H1 (cell line): Measurements from ENCODE around the gene TRIM41.

Experiments
- CBX8 ChIP-seq: fragments of 300-800, 300-1000 bp; sonication (generic); IDR thresholded peaks from 2 replicates; pipeline ENCODE4 v1.7.1; 2016; ENCODE audit warnings: low read depth, low read length, borderline replicate concordance
- CHD2 ChIP-seq: IDR thresholded peaks from 2 replicates; pipeline ENCODE4 v1.6.1; 2012; ENCODE audit warnings: low read length, improper control_type of control experiment
- CTCF ChIP-seq, 3 experiments: IDR thresholded peaks; 1 replicate in 2 of 3; 2 replicates in 1 of 3; pipeline versions ENCODE4 v1.5.1 to v1.6.1; 2011; ENCODE audit warnings: low read length in 3 of 3, mild to moderate bottlenecking in 3 of 3, inconsistent platforms in 2 of 3, low read depth in 1 of 3, moderate library complexity in 1 of 3; ENCODE audit not compliant: insufficient read depth in 1 of 3; ENCODE audit errors: control extremely low read depth in 1 of 3

DNA sequence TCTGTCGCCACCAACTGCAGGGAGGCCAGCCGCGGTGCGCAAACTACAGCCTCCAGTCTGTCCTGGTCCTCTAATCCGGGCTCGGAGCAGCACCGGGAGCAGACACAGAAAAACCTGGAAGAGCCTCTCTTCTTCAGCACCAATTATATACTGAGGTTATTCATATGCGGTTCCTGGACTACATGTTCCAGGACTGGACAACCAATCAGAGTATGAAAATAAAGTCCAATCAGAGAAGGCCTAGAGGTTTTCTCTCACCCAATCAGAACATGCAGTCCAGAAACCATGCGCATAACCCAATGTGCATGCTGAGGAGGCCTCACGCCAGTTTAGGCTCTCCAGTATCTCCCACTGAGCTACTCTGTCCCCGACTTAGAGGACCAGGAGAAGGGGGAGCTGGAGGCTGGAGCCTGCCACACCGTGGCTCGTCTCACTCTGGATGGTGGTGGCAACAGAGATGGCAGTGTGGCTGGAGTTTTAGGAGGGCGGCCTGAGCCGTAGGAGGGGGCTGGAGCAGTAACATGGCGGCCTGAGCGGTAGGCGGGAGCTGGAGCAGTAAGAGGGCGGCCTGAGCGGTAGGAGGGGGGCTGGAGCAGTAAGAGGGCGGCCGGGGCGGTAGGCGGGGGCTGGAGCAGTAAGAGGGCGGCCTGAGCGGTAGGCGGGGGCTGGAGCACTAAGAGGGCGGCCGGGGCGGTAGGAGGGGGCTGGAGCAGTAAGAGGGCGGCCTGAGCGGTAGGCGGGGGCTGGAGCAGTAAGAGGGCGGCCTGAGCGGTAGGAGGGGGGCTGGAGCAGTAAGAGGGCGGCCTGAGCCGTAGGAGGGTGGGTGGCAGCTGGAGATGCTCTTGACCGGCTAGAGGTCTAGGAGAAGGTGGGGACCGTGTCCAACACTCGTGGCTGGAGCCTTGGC lies 58.2 kb downstream of the TRIM41 start:
- TF ChIP-seq CHD2 (no peak), CTCF (IDR thresholded peaks at IDR 0.05; ENCODE audit: control extremely low read depth in 1 of 3, insufficient read depth in 1 of 3, low read depth in 1 of 3, low read length in 3 of 3) (no peak), CBX8 (no peak)
